Naive thymus-derived CD4-positive, alpha-beta T cell (primary cell): ENCODE results near the gene MAGEF1. TPM values are rescaled to one million over a fixed set of nuclear protein-coding genes. Genes with fewer than 3 reads are reported as not detected.

ENCODE experiments used
- ATAC-seq: fragments of 150-1000 bp; cut with Tn5 transposase; 2 replicates; pipeline ENCODE4 v1.10.0; 2021; ENCODE audit warnings: mild to moderate bottlenecking, moderate library complexity
- CTCF ChIA-PET: fragments of 350-600 bp; sonication (Branson Sonifier 250); formaldehyde crosslinking; loops from one replicate; lab custom pipeline; 2021; ENCODE audit warnings: antibody characterized with exemption; lab: Charles Lee
- POLR2A ChIA-PET: fragments of 350-600 bp; sonication (Branson Sonifier 250); formaldehyde crosslinking; loops from one replicate; lab custom pipeline; 2021; ENCODE audit warnings: antibody characterized with exemption, inconsistent platforms; lab: Charles Lee
- DNase-seq, 9 donors: peaks; one replicate each; pipeline versions ENCODE4 v3.0.0 to v3.0.0-alpha.2; 2020 to 2022; ENCODE audit warnings: mixed read lengths in 1 of 9
- H3K27ac ChIP-seq: one replicate; pipeline ENCODE4 v1.7.0; 2013; ENCODE audit warnings: mild to moderate bottlenecking, low read depth, low read length, moderate library complexity
- H3K27me3 ChIP-seq, 2 donors: one replicate each; pipeline ENCODE4 v1.7.0; 2013; ENCODE audit warnings: low read length in 2 of 2, mild to moderate bottlenecking in 2 of 2, moderate library complexity in 2 of 2; ENCODE audit not compliant: control insufficient read depth in 2 of 2, insufficient read depth in 2 of 2
- H3K36me3 ChIP-seq, 3 experiments: 1 replicate in 2 of 3; 2 replicates in 1 of 3; pipeline ENCODE4 v1.7.0; 2013; ENCODE audit warnings: low read length in 3 of 3, mild to moderate bottlenecking in 3 of 3, moderate library complexity in 1 of 3; ENCODE audit not compliant: insufficient read depth in 3 of 3, control insufficient read depth in 2 of 3
- H3K4me1 ChIP-seq, 2 donors: one replicate each; pipeline ENCODE4 v1.7.0; 2013; ENCODE audit warnings: low read length in 2 of 2, mild to moderate bottlenecking in 2 of 2, moderate library complexity in 1 of 2; ENCODE audit not compliant: control insufficient read depth in 2 of 2, insufficient read depth in 2 of 2
- H3K4me3 ChIP-seq: 2 replicates; pipeline ENCODE4 v1.7.0; 2013; ENCODE audit warnings: mild to moderate bottlenecking, low read length
- H3K9me3 ChIP-seq, 3 experiments: 1 replicate in 2 of 3; 2 replicates in 1 of 3; pipeline ENCODE4 v1.7.0; 2013; ENCODE audit warnings: low read length in 3 of 3; ENCODE audit not compliant: control insufficient read depth in 2 of 3
- H3K27ac Mint-ChIP-seq, 9 donors: one replicate each; pipeline ENCODE4 v1.8.0; 2020 to 2022; ENCODE audit warnings: mixed read lengths in 9 of 9, mild to moderate bottlenecking in 8 of 9, moderate library complexity in 5 of 9, inconsistent platforms in 2 of 9
- H3K27me3 Mint-ChIP-seq, 5 donors: one replicate each; pipeline ENCODE4 v1.8.0; 2021 to 2022; ENCODE audit warnings: mixed read lengths in 5 of 5, mild to moderate bottlenecking in 1 of 5
- H3K36me3 Mint-ChIP-seq, 5 donors: one replicate each; pipeline ENCODE4 v1.8.0; 2020 to 2022; ENCODE audit warnings: mixed read lengths in 5 of 5, mild to moderate bottlenecking in 3 of 5, inconsistent platforms in 1 of 5
- H3K4me1 Mint-ChIP-seq, 7 donors: one replicate each; pipeline ENCODE4 v1.8.0; 2020 to 2022; ENCODE audit warnings: mixed read lengths in 7 of 7, mild to moderate bottlenecking in 3 of 7, inconsistent platforms in 1 of 7
- H3K4me3 Mint-ChIP-seq, 10 donors: one replicate each; pipeline ENCODE4 v1.8.0; 2020 to 2022; ENCODE audit warnings: mild to moderate bottlenecking in 10 of 10, mixed read lengths in 10 of 10, moderate library complexity in 6 of 10, inconsistent platforms in 2 of 10
- H3K9me3 Mint-ChIP-seq, 11 donors: one replicate each; pipeline ENCODE4 v1.8.0; 2020 to 2022; ENCODE audit warnings: mixed read lengths in 11 of 11, mild to moderate bottlenecking in 4 of 11, inconsistent platforms in 1 of 11, moderate library complexity in 1 of 11
- intact Hi-C, 2 donors: fragments of 100-400 bp; cut with micrococcal nuclease; formaldehyde crosslinking; loops; one replicate each; pipeline ENCODE4 v1.15.1; 2023
- polyA plus RNA-seq, 2 donors: library from polyadenylated mRNA; unstranded; fragments of 300-500 nt; fragmentation: Illumina TruSeq; gene quantifications; one replicate each; pipeline ENCODE4 v1.2.3, GENCODE V29; 2021
- total RNA-seq, 6 experiments: library from RNA in 5 of 6; stranded (reverse) in 5 of 6; gene quantifications; 1 replicate in 5 of 6; 2 replicates in 1 of 6; pipeline ENCODE4 v1.2.3 and lab custom pipeline; 2021 to 2026

MAGEF1 gene
- total and polyA plus RNA-seq, 7 experiments from 2014 or later, result 9.0 to 40.0 (median 17.0) TPM

GRCh38 chr3:184710870-184711492 lies 883 bp downstream of the MAGEF1 start:
- Mint-ChIP-seq H3K27ac (peak overlapping the region; percentile 69 to 99 (median 87)), H3K27me3 (peaks cover 0 to 17% (median 0%) of the 10 kb centered on the region in 5 donors), H3K4me1 (peaks cover 28 to 44% (median 34%) of the 10 kb centered on the region in 7 donors), H3K36me3 (peaks cover 6 to 29% (median 16%) of the 10 kb centered on the region in 5 donors), H3K4me3 (peak overlapping the region; percentile 81 to 99 (median 93)), H3K9me3 (peaks cover 0 to 9% (median 0%) of the 10 kb centered on the region in 11 donors)
- Histone ChIP-seq H3K27ac (peak overlapping the region; percentile 77), H3K4me1 (peaks cover 10 to 17% of the 10 kb centered on the region in 2 donors), H3K9me3 (no peaks in the 10 kb centered on the region), H3K36me3 (peaks cover 0 to 5% (median 0%) of the 10 kb centered on the region in 3 experiments), H3K4me3 (peak overlapping the region; percentile 70), H3K27me3 (no peaks in the 10 kb centered on the region)
- intact Hi-C loops, result loop anchor here (1.0 to 5.0 kb wide), 6 partner anchors 10 to 788 kb away; partner anchors contain the start of genes CLCN2 (in 2 of the 2), POLR2H (in 2 of the 2), EPHB3 (in 1 of the 2) and TMEM41A (in 1 of the 2)
- ATAC-seq (peak; percentile 27), DNase-seq (peak in 5 of 9 donors; percentile 1 to 37 (median 16))
- ChIA-PET CTCF (interaction anchor here (0.6 kb wide), 1 partner anchor 79 kb away, joined by 5 read pairs; no protein-coding TSS in a partner anchor), POLR2A (interaction anchor here (0.6 to 1.2 kb wide), 6 partner anchors 10 to 154 kb away, joined by 3 to 5 read pairs (median 3); no protein-coding TSS in a partner anchor)

GRCh38 chr3:184703657-184704056 lies 8.2 kb downstream of the MAGEF1 start:
- no peaks in the 10 kb centered on the region for H3K4me1 ChIP-seq
- Mint-ChIP-seq H3K9me3 (peaks cover 0 to 10% (median 2%) of the 10 kb centered on the region in 11 donors), H3K4me3 (no peak overlapping the region), H3K4me1 (peaks cover 0 to 3% (median 0%) of the 10 kb centered on the region in 7 donors), H3K27me3 (peaks cover 0 to 7% (median 0%) of the 10 kb centered on the region in 5 donors), H3K36me3 (peaks cover 8 to 28% (median 16%) of the 10 kb centered on the region in 5 donors), H3K27ac (no peak overlapping the region)
- H3K36me3 ChIP-seq, result no peaks in the 10 kb centered on the region
- DNase-seq (no peak), ATAC-seq (no peak)
- CTCF ChIA-PET, result no interaction called here
- H3K27me3 ChIP-seq, result no peaks in the 10 kb centered on the region
- no peaks in the 10 kb centered on the region for H3K9me3 ChIP-seq
- H3K4me3 ChIP-seq, result no peak overlapping the region
- POLR2A ChIA-PET, result no interaction called here
- no peak overlapping the region for H3K27ac ChIP-seq
- intact Hi-C loops, result no loop called here

- POLR2A ChIA-PET, result interaction anchor here (0.8 kb wide), 1 partner anchor 10 kb away, joined by 3 read pairs; no protein-coding TSS in a partner anchor
Measured at GRCh38 chr3:184700759-184701158, 11.1 kb downstream of the MAGEF1 start.

GRCh38 chr3:184697845-184698244 lies 14.0 kb downstream of the MAGEF1 start:
- no peaks in the 10 kb centered on the region for H3K27me3 ChIP-seq

More at GRCh38 chr3:184700759-184701158, 11.1 kb downstream of the MAGEF1 start:
- ATAC-seq (no peak), DNase-seq (no peak)
- Mint-ChIP-seq H3K9me3 (peaks cover 0 to 9% (median 0%) of the 10 kb centered on the region in 11 donors), H3K4me1 (no peaks in the 10 kb centered on the region), H3K4me3 (no peak overlapping the region), H3K27me3 (peaks cover 0 to 16% (median 0%) of the 10 kb centered on the region in 5 donors), H3K36me3 (peaks cover 0 to 20% (median 3%) of the 10 kb centered on the region in 5 donors), H3K27ac (no peak overlapping the region)
- Histone ChIP-seq H3K9me3 (no peaks in the 10 kb centered on the region), H3K27ac (no peak overlapping the region), H3K36me3 (no peaks in the 10 kb centered on the region), H3K4me3 (no peak overlapping the region), H3K27me3 (no peaks in the 10 kb centered on the region), H3K4me1 (no peaks in the 10 kb centered on the region)
- intact Hi-C loops, result no loop called here
- CTCF ChIA-PET, result no interaction called here

GRCh38 chr3:184696697-184697096 lies 15.2 kb downstream of the MAGEF1 start:
- H3K27me3 ChIP-seq, result no peaks in the 10 kb centered on the region
- H3K27me3 Mint-ChIP-seq, result peaks cover 0 to 17% (median 6%) of the 10 kb centered on the region in 5 donors
- H3K36me3 Mint-ChIP-seq, result peaks cover 0 to 7% (median 3%) of the 10 kb centered on the region in 5 donors
- no peaks in the 10 kb centered on the region for H3K4me1 ChIP-seq
- ATAC-seq, result no peak
- H3K4me1 Mint-ChIP-seq, result no peaks in the 10 kb centered on the region
- H3K27ac Mint-ChIP-seq, result peak overlapping the region in 1 of 9 donors; percentile 42
- no peaks in the 10 kb centered on the region for H3K36me3 ChIP-seq
- H3K9me3 Mint-ChIP-seq, result peaks cover 0 to 4% (median 0%) of the 10 kb centered on the region in 11 donors
- no peak for DNase-seq
- H3K9me3 ChIP-seq, result no peaks in the 10 kb centered on the region
- no peak overlapping the region for H3K4me3 ChIP-seq
- intact Hi-C loops, result no loop called here
- H3K4me3 Mint-ChIP-seq, result no peak overlapping the region
- CTCF ChIA-PET, result no interaction called here
- POLR2A ChIA-PET, result interaction anchor here (0.6 kb wide), 1 partner anchor 183 kb away, joined by 3 read pairs; no protein-coding TSS in a partner anchor
- no peak overlapping the region for H3K27ac ChIP-seq

More at GRCh38 chr3:184697845-184698244, 14.0 kb downstream of the MAGEF1 start:
- Histone ChIP-seq H3K4me1 (no peaks in the 10 kb centered on the region), H3K36me3 (no peaks in the 10 kb centered on the region), H3K4me3 (no peak overlapping the region), H3K27ac (no peak overlapping the region), H3K9me3 (no peaks in the 10 kb centered on the region)
- Mint-ChIP-seq H3K36me3 (peaks cover 0 to 13% (median 3%) of the 10 kb centered on the region in 5 donors), H3K27ac (peak overlapping the region in 1 of 9 donors; percentile 41), H3K9me3 (peaks cover 0 to 8% (median 0%) of the 10 kb centered on the region in 11 donors), H3K4me3 (no peak overlapping the region), H3K4me1 (no peaks in the 10 kb centered on the region), H3K27me3 (peaks cover 0 to 17% (median 6%) of the 10 kb centered on the region in 5 donors)
- intact Hi-C loops, result no loop called here
- DNase-seq (no peak), ATAC-seq (no peak)
- CTCF ChIA-PET, result no interaction called here
- POLR2A ChIA-PET, result no interaction called here

- intact Hi-C loops, result no loop called here
- no peaks in the 10 kb centered on the region for H3K9me3 ChIP-seq
- no peaks in the 10 kb centered on the region for H3K27me3 ChIP-seq
- H3K36me3 Mint-ChIP-seq, result peaks cover 0 to 3% (median 0%) of the 10 kb centered on the region in 5 donors
- H3K27me3 Mint-ChIP-seq, result peaks cover 0 to 17% (median 6%) of the 10 kb centered on the region in 5 donors
- DNase-seq, result no peak
- no peak overlapping the region for H3K4me3 Mint-ChIP-seq
- no peak overlapping the region for H3K4me3 ChIP-seq
- H3K9me3 Mint-ChIP-seq, result peaks cover 0 to 2% (median 0%) of the 10 kb centered on the region in 11 donors
- no peaks in the 10 kb centered on the region for H3K4me1 Mint-ChIP-seq
- no peaks in the 10 kb centered on the region for H3K36me3 ChIP-seq
- POLR2A ChIA-PET, result no interaction called here
- ATAC-seq, result no peak
- no peak overlapping the region for H3K27ac Mint-ChIP-seq
- H3K4me1 ChIP-seq, result no peaks in the 10 kb centered on the region
- CTCF ChIA-PET, result no interaction called here
- no peak overlapping the region for H3K27ac ChIP-seq
Measured at GRCh38 chr3:184694716-184695115, 17.1 kb downstream of the MAGEF1 start.
